Fibroblast of skin of right biceps (primary cell): ENCODE results near the gene DENND1A.
"Not testable (repeated sequence)": the region's sequence is repeated elsewhere in the genome, so short reads cannot be mapped to it uniquely, and the experiment has no call there.

Experiments used
- DNase-seq: peaks from one replicate; pipeline ENCODE4 v3.0.0-alpha.2; 2013

The DENND1A gene

DNA sequence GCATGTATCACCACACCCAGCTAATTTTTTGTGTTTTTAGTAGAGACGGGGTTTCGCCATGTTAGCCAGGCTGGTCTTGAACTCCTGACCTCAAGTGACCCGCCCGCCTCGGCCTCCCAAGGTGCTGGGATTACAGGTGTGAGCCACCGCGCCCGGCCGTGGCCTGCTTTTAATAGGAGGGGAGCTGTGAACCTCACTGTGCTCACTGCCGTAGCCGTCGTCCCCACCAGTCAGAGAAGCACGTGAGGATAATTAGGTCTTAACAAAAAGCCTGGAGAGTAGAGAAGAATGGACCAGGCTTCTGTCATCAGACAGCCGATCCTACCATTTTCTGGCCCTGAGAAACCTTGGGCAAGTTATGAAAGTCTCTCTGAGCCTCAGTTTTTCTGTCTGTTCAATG is 531.0 kb downstream of the DENND1A start:
- not testable (repeated sequence) for DNase-seq

DNA sequence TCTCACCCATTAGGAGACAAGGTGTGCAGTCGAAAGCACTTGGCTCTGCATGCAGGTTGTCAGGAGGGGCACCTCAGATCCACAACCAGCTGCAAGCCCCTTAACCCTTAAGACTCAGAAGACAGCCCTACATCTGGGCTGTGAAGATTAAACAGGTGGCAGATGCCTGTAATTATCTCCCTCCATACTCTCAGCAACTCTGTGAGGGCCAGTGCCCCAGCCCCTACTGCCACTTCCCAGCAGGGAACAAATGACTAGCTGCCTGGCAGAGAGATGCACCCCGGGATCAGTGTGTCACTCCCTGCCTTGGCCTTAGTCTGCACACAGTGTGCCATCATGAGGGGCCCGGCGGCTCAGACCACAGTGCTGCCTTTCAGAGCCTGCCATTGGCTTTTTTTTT is 532.0 kb downstream of the DENND1A start:
- no peak for DNase-seq

- DNase-seq, result no peak
These were observed 534.0 kb downstream of the DENND1A start for GRCh38 chr9:123395689-123396511.

DNA sequence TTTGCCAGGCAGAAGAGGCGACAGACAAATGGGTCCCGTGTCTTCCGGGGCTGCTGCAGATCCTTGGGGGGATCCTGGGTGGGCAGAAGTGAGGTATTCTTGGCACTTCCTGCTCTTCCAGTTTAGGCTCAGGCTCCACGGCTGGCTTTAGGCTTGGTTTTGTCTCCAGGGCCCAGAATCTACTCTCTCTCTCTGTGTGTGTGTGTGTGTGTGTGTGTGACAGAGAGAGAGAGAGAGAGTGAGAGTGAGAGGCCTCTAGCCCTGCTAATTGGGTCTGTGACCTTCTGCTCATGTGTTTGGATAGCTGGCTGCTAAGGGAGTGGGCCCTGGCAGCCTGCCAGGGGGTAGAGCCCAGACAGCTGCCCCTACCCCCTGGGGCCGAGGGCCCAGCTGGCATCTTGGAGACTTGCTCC is 534.6 kb downstream of the DENND1A start:
- DNase-seq, result no peak

DNA sequence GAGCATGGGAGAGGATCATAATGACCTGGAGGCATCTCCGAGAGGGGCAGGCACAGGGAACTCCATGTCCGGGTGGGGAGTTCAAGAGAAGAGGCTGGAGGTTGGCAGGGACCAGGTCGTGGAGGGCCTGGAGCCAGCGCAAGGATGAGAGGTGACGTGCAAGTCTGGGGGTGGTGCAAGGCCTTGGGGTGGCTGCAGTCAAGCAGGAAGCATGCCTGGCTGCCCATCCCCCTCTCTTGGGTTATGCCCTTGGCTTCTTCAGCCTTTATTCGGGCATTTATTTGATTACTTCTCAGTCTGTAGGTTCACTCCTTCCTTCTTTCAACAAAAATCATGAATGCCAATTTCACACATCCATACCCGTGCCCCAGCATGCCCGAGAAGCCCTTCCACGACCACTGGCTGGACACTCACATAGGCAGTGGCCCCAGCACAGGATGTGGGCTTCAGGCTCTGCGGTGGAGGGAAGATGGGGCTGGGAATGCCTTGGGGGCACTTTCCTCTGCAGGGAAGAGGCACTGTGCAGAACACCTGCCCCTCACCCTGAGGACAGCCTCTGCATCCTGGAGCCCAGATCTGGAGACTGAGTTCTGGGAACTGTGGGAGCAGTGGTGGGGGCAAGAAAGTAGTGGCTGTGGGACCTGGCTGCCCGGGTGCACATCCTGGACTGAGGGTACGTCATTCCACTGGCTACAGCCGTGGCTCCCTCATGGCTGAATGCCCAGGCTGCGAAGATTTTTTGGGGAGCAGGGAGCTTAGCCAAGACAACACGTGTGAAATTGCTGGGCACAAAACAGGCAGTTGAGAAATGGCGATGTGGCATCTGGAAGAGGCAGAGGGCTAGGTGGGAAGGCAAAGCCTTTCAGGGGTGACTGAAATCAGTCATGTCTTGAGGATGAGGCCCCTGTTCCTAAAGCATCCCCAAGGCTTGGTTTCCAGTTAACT is 535.4 kb downstream of the DENND1A start:
- DNase-seq, result no peak

GRCh38 chr9:123392802-123393201 is 537.1 kb downstream of the DENND1A start:
- no peak for DNase-seq

GRCh38 chr9:123391946-123392345 is 538.0 kb downstream of the DENND1A start:
- no peak for DNase-seq

DNA sequence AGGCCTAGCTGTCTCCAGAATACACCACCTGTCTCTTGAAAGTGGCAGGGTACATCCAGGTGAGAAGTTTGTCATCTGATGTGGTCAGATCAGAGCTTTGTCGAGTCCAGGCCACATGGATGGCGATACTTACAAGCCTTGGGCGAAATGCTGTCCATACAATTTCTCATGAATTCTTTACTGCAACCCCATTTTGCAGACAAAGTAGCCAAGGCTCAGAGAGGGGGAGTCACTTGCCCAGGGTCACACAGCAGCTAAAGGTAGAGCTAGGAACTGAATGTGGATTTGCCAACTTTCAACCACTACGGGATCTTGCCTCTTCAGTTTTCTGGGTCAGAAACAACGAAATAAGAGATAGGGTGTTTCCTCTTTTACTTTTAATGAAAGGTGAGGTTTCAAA is 538.7 kb downstream of the DENND1A start:
- DNase-seq, result no peak

DNA sequence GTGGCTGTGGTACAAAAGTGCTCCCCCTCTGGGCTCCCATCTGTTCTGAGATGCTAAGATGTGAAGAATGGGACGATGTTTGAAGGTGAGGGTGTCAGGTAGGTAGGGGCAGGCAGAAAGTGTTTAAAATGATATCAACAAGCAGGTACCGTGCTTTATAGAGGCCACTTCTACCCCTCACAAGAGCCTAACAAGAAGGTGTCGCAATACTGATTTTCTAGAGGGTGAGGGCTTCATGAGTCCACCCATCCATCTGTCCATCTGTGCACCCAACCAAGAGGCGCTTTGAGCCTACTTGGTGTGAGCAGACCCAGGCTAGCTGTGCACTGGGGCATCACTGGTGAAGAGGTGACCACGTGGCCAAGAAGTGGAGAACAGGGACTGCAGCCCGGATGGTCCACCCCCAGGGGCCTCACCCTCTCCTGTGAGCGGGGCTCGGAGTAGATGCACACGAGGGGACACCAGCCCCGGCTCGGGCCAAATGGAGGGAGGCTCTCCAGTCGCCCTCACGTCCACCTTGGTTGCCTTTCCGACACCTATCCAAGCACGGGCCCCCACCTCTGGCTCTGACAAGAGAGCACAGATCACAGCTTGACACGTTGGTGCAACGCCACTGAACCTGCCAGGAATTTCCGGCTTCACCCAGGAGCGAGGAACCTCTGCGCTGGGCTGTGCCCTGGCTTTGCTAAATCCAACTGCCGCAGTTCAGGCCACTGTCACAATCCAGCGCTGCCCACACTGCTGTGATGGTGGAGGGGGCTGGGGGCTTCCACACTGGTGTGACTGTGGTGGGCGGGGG is 539.4 kb downstream of the DENND1A start:
- DNase-seq, result no peak

DNA sequence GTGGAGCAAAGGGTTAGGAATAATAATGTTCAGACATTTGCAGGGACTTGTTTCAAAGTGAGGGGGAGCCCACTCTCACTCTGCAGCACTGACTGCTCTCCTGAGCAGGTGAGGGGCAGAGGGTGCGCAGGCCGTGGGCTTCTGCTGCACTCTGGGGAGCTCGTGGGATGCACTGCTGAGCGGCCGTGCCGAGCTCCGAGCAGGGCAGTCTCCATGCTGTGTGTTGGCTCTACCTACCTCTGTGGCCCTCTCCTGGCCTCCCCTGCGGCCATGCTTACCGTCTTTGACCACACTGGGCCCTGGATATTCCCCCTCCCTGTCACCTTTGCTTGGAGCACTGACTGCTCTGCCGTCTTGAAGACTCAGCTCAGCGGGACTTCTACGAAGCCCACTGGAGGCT is 540.2 kb downstream of the DENND1A start:
- no peak for DNase-seq

- no peak for DNase-seq
These were observed 540.9 kb downstream of the DENND1A start for GRCh38 chr9:123389070-123389469.

DNA sequence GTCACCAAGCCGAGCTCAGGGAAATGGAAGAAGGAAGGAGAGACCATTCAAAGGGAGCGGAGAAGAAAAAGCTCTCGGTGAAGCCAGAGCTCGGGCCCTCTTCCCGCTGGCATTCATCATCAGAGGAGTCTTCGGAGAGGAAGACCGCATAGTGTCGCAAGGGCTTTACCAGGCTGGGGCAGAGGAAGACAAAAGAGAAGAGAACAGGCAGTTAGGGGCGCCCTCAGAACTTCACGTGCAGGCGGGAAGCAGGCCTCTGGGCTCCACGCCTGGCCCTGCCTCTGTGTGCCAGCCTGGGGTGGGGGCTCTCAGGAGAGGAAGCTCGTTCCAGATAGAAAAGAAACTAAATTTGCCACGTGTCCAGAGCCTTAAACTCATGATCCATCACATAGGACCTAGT is 542.2 kb downstream of the DENND1A start:
- no peak for DNase-seq

DNA sequence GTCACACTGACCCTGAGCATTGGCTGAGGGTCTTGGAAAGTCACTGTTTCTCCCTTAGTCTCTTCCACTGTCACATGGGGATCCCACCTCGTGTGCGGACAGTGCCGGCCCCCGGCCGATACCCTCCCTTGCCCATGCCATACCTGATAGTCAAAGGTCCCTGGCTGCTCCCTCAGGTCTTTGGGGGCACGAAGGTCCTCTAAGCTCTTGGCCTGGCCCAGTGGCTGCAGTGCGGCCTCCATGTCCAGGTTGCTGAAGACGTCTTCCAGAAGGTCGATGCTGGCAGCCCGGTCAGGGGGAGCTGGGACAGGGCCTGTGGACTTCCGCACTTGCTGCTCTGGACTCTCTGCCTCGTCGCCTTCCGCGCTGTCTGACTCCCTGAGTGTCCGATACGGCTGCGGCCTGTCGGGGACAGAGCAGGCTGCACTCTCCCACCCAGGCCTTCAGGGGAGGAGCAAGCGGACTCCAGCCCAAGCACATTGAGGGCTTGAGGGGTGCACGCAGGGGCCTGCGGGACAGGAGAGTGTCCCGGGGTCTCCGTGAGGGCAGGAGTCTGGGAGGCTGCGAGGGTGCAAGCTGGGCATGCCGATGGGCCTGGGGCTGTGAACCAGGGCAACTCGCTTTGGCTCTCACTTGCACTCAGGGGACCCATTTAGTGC is 546.3 kb downstream of the DENND1A start:
- no peak for DNase-seq

DNA sequence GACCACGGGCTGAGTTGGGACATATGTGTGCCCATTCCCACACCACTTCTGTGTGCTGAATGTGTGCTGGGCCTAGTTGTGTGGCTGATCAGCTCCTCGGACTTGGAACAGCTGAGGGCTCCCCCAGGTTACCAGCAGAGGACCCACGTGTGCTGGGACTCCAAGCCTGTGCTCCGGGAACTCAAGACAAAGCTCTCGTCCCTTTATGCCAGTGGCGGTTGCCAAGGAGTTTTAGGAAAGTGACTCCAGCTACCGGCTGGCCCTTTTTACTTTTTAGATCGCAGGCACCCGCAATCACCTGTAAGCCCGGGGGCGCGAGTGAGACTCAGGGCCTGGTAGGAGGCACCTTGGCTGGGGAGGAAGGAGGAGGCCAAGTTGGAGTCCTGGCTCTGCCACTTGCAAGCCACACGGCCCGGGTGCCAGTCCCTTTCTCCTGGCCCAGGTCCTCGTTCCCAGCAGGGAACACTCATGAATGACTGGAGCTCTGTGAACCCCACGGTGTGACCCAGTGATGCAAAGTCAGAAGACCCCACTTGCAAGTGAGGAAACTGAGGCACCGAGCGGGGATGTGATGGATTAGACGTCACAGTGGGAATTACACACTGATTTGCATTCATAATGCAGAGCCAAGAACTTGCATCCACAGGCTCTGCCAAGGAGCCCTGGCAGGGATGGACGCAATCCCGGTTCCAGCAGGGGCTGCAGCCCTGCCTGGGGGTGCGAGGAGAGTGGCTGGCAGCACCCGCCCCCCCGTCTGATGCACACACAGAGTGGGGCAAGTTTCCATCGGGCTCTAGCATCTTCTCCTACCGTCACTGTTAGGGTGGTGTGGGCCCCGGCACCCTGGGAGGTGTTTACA is 547.0 kb downstream of the DENND1A start:
- no peak for DNase-seq

DNA sequence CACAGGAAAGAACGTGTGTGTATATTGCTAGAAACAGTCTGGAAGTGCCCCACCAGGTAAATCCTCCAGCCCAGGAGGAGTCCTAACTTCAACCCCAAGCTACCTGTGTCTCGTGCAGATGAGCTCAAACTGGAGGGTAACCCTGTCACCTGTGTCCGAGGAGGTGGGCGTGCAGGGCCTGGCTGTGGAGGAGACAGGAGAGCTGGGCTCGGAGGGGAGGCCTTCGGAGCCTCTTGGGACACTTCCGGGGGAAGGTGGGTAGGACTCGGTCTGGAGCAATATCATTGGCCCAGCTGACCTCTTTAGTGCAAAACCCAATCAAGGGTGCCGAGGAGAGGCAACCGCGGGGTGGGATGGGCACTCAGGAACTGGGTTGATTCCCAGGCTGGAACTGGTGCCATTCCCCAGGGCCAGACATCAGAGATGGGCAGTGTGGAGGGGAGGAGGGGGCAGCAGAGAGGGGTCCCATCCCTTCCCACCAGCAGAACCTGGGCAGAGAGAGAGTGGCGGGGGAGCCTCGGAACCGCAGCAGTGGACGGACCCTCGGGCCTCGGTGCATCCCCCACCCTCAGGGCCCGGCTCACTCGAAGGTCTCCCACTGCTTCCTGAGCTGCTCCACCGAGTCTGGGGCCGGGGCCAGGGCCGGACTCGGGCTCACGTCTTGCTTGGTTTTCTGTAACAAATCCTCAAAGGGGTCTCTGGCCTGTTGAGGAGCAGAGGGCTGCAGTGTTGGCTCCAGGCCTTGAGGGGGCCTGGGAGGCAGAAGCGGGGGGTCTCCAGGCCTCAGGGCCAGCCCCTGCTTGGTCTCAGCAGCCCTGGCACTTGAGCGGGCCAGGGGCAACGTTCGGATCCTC is 548.8 kb downstream of the DENND1A start:
- no peak for DNase-seq

DNA sequence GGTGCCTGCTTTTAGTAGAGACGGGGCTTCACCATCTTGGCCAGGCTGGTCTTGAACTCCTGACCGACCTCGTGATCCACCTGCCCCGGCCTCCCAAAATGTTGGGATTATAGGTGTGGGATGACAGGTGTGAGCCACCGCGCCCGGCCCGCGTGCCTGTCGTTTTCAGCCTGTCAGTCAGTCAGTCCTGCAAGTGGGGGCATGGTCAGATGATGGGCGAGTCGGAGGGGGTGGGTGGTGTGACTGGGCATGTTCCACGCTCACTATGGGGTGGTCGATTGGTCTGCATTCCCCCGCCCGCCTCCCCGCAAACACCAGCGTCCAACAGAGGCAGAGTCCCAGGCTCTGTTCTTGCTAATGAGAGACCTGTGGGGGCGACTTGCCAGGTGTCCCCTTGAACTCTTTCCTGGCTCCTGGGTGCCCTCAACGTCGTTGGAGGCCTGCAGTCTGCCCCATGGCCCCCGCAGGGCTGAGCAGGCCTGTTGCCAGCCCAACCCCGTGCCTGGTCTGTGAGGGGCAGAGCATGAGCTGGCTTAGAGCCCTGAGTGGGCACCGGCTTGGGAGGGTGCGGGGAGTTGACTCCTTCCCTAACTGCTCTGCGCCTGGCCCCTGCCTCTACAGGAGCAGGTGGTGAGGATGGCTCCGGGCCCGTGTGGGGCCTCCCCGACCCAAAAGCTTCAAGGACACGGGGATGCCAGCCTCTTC is 550.8 kb downstream of the DENND1A start:
- no peak for DNase-seq

- no peak for DNase-seq
These were observed 551.9 kb downstream of the DENND1A start for GRCh38 chr9:123378025-123378424.

GRCh38 chr9:123377211-123377971 is 552.5 kb downstream of the DENND1A start:
- DNase-seq, result no peak
